ENCODE results near the gene LMLN. TPM values are rescaled to one million over a fixed set of nuclear protein-coding genes. Genes with fewer than 3 reads are reported as not detected.

LMLN gene
- polyA plus RNA-seq, 2 of the 4 experiments (the other 2 are of a cell fraction) = 2.4 to 5.6 TPM

DNA sequence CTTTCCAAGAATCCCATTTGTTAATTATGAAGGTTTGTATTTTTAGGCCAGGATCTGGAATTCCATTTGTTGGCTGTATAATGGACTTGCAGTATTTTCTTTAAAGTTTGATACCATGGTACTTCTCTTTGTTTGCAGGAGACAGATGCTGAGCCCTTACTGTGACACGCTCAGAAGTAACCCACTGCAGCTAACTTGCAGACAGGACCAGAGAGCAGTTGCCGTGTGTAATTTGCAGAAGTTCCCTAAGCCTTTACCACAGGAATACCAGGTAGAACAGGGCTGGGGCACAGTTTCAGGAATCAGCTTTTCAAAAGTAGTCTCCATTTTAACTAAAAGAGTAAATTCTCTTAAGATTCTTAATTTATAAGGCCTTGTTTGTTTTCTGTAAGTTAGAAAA is 59.1 kb downstream of the LMLN start (continued):
- TF ChIP-seq, protein P1, sequence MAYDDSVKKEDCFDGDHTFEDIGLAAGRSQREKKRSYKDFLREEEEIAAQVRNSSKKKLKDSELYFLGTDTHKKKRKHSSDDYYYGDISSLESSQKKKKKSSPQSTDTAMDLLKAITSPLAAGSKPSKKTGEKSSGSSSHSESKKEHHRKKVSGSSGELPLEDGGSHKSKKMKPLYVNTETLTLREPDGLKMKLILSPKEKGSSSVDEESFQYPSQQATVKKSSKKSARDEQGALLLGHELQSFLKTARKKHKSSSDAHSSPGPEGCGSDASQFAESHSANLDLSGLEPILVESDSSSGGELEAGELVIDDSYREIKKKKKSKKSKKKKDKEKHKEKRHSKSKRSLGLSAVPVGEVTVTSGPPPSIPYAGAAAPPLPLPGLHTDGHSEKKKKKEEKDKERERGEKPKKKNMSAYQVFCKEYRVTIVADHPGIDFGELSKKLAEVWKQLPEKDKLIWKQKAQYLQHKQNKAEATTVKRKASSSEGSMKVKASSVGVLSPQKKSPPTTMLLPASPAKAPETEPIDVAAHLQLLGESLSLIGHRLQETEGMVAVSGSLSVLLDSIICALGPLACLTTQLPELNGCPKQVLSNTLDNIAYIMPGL (CRISPR knock-in tag; IDR thresholded peaks at IDR 0.05; ENCODE audit: borderline replicate concordance) = no peak
- no peak for TF ChIP-seq ZSCAN20 (CRISPR knock-in tag; IDR thresholded peaks at IDR 0.05)
- TF ChIP-seq ZFP36 (IDR thresholded peaks at IDR 0.05; ENCODE audit: borderline replicate concordance, partially characterized antibody) = no peak
- no peak for TF ChIP-seq NR3C1 (IDR thresholded peaks at IDR 0.05)

DNA sequence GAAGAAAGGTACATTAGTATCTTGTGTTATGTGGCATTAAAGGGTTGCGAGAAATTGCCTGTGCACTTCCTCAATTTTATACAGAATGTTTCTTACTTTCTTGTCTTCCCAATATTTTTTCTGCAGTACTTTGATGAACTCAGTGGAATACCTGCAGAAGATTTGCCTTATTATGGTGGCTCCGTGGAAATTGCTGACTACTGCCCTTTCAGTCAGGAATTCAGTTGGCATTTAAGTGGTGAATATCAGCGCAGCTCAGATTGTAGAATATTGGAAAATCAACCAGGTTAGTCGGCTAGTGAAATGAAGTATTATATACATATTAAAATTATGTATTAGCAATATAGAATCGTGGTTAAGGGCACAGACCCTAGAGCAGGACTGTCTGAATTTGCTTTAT is 61.3 kb downstream of the LMLN start:
- DNase-seq (ENCODE audit: low read depth in 1 of 2, low spot score in 1 of 2) (no peak), FAIRE-seq (no peak), ATAC-seq (no peak)
- Histone ChIP-seq H3K4me3 (no peak overlapping the region), H3K4me1 (no peaks in the 10 kb centered on the region), H3K27ac (no peak overlapping the region), H3K4me2 (no peak overlapping the region), H3K9me3 (no peaks in the 10 kb centered on the region)
- TF ChIP-seq MAFK (IDR thresholded peaks at IDR 0.05; ENCODE audit: partially characterized antibody) = peak; percentile 33
- TF ChIP-seq EHF (CRISPR knock-in tag; IDR thresholded peaks at IDR 0.05) = no peak
- TF ChIP-seq CEBPB (IDR thresholded peaks at IDR 0.05) = no peak
- TF ChIP-seq KDM5A (IDR thresholded peaks at IDR 0.05) = no peak
- TF ChIP-seq NFE2L2 (conservative IDR thresholded peaks at IDR 0.05; ENCODE audit: low read length) = no peak
- CTCF ChIA-PET = no interaction called here
- 56% methylated on average over 5 of the region's 5 CpGs for WGBS (ENCODE audit: missing lambda C conversion rate)
- POLR2A ChIA-PET = no interaction called here

DNA sequence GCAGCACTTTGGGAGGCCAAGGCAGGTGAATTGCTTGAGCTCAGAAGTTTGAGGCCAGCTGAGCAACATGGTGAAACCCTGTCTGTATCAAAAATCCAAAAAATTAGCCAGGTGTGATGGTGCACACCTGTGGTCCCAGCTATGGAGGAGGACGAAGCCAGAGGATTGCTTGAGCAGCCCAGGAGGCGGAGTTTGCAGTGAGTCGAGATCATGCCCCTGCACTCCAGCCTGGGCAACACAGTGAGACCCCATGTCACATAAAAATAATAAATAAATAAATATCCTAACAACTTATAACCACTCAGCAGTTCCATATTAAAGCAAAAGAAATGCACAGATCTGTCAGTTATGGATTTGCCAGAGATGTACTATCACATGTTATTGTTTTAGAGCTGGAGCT is 62.6 kb downstream of the LMLN start:
- 83% methylated on average over 3 of the region's 3 CpGs for whole genome bisulfite sequencing (ENCODE audit: missing lambda C conversion rate)
- ATAC-seq (no peak), DNase-seq (ENCODE audit: low read depth in 1 of 2, low spot score in 1 of 2) (no peak), FAIRE-seq (no peak)
- TF ChIP-seq MAZ (IDR thresholded peaks at IDR 0.05; ENCODE audit: borderline replicate concordance, low read depth, low read length) (no peak), CEBPB (IDR thresholded peaks at IDR 0.05) (no peak), JUN (IDR thresholded peaks at IDR 0.05) (no peak)
- TF ChIP-seq, protein P2, sequence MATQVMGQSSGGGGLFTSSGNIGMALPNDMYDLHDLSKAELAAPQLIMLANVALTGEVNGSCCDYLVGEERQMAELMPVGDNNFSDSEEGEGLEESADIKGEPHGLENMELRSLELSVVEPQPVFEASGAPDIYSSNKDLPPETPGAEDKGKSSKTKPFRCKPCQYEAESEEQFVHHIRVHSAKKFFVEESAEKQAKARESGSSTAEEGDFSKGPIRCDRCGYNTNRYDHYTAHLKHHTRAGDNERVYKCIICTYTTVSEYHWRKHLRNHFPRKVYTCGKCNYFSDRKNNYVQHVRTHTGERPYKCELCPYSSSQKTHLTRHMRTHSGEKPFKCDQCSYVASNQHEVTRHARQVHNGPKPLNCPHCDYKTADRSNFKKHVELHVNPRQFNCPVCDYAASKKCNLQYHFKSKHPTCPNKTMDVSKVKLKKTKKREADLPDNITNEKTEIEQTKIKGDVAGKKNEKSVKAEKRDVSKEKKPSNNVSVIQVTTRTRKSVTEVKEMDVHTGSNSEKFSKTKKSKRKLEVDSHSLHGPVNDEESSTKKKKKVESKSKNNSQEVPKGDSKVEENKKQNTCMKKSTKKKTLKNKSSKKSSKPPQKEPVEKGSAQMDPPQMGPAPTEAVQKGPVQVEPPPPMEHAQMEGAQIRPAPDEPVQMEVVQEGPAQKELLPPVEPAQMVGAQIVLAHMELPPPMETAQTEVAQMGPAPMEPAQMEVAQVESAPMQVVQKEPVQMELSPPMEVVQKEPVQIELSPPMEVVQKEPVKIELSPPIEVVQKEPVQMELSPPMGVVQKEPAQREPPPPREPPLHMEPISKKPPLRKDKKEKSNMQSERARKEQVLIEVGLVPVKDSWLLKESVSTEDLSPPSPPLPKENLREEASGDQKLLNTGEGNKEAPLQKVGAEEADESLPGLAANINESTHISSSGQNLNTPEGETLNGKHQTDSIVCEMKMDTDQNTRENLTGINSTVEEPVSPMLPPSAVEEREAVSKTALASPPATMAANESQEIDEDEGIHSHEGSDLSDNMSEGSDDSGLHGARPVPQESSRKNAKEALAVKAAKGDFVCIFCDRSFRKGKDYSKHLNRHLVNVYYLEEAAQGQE (IDR thresholded peaks at IDR 0.05) = no peak
- H3K9me3 ChIP-seq = no peaks in the 10 kb centered on the region
- H3K27ac ChIP-seq = no peak overlapping the region
- no peaks in the 10 kb centered on the region for H3K4me1 ChIP-seq
- ChIA-PET POLR2A (no interaction called here), CTCF (interaction anchor here (1.1 kb wide), 1 partner anchor 67 kb away, joined by 3 read pairs; no protein-coding TSS in a partner anchor)
- no peak overlapping the region for H3K4me3 ChIP-seq
- H3K4me2 ChIP-seq = no peak overlapping the region

DNA sequence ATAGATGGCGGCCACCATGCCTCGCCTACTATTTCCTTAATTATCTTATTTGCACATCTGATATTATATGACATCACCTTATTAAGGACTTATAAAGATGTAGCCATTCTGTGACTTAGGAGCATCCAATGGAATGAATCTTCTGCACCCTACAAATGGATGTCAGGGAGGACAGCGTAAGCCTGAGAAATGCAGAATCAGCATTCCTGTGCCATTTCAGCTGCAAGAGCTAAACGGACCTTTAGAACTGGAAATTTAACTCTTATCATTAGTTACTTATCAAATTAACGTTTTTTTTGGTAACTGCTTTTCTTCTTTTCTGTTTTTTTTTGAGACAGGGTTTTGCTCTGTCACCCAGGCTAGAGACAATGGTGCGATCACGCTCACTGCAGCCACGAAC is 65.6 kb downstream of the LMLN start:
- no peak for FAIRE-seq
- POLR2A ChIA-PET = no interaction called here

More for the DNA sequence above, 65.6 kb downstream of the LMLN start:
- no peaks in the 10 kb centered on the region for H3K4me1 ChIP-seq
- WGBS (ENCODE audit: missing lambda C conversion rate) = 78% methylated on average over 7 of the region's 8 CpGs
- H3K27ac ChIP-seq = no peak overlapping the region
- H3K4me3 ChIP-seq = no peak overlapping the region
- no peak for ATAC-seq
- CTCF ChIA-PET = no interaction called here
- no peaks in the 10 kb centered on the region for H3K9me3 ChIP-seq
- H3K4me2 ChIP-seq = no peak overlapping the region
- DNase-seq (ENCODE audit: low read depth in 1 of 2, low spot score in 1 of 2) = no peak
- peak; percentile 85 for TF ChIP-seq MAFK (IDR thresholded peaks at IDR 0.05; ENCODE audit: partially characterized antibody)
- TF ChIP-seq, protein P3, sequence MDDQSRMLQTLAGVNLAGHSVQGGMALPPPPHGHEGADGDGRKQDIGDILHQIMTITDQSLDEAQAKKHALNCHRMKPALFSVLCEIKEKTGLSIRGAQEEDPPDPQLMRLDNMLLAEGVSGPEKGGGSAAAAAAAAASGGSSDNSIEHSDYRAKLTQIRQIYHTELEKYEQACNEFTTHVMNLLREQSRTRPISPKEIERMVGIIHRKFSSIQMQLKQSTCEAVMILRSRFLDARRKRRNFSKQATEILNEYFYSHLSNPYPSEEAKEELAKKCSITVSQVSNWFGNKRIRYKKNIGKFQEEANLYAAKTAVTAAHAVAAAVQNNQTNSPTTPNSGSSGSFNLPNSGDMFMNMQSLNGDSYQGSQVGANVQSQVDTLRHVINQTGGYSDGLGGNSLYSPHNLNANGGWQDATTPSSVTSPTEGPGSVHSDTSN (IDR thresholded peaks at IDR 0.05) = no peak

All from A549 (cell line).